KMS-11 (cell line): ENCODE results near the gene FOXN3.
"Not testable (repeated sequence)": the region's sequence is repeated elsewhere in the genome, so short reads cannot be mapped to it uniquely, and the experiment has no call there.

Source experiments
- H2AFZ ChIP-seq: fragments of 200-600 bp; sonication (generic); 2 replicates; pipeline ENCODE4 v1.6.1; 2016; ENCODE audit warnings: antibody characterized with exemption, mixed run types, low read depth
- H3K27ac ChIP-seq: fragments of 200-600 bp; sonication (generic); 2 replicates; pipeline ENCODE4 v1.6.1; 2016; ENCODE audit warnings: mild to moderate bottlenecking, mixed run types
- H3K27me3 ChIP-seq: fragments of 200-600 bp; sonication (generic); 2 replicates; pipeline ENCODE4 v1.6.1; 2017; ENCODE audit warnings: mild to moderate bottlenecking, low read depth, mixed run types, moderate library complexity; ENCODE audit not compliant: insufficient read depth
- H3K36me3 ChIP-seq: fragments of 200-600 bp; sonication (generic); 2 replicates; pipeline ENCODE4 v1.6.1; 2017; ENCODE audit warnings: mild to moderate bottlenecking, mixed run types; ENCODE audit not compliant: insufficient read depth
- H3K4me1 ChIP-seq: fragments of 200-600 bp; sonication (generic); 2 replicates; pipeline ENCODE4 v1.6.1; 2016; ENCODE audit warnings: mild to moderate bottlenecking, low read depth, mixed run types; ENCODE audit not compliant: poor library complexity, severe bottlenecking
- H3K4me2 ChIP-seq: fragments of 200-600 bp; sonication (generic); 2 replicates; pipeline ENCODE4 v1.7.0; 2016; ENCODE audit warnings: mild to moderate bottlenecking, mixed run types
- H3K4me3 ChIP-seq: fragments of 200-600 bp; sonication (generic); IDR thresholded peaks from 2 replicates; pipeline ENCODE4 v1.6.1; 2017; ENCODE audit warnings: low read depth, low read length, mixed read lengths; ENCODE audit not compliant: insufficient read depth
- H3K79me2 ChIP-seq: fragments of 200-600 bp; sonication (generic); 2 replicates; pipeline ENCODE4 v1.6.1; 2016; ENCODE audit warnings: low read depth, mixed run types; ENCODE audit not compliant: insufficient read depth
- H3K9ac ChIP-seq: fragments of 200-600 bp; sonication (generic); 2 replicates; pipeline ENCODE4 v1.6.1; 2016; ENCODE audit warnings: mild to moderate bottlenecking, mixed run types
- H4K20me1 ChIP-seq: fragments of 200-600 bp; sonication (generic); 2 replicates; pipeline ENCODE4 v1.6.1; 2016; ENCODE audit warnings: mild to moderate bottlenecking, mixed run types; ENCODE audit not compliant: insufficient read depth
- CTCF ChIP-seq: fragments of 200-600 bp; sonication (generic); conservative IDR thresholded peaks from 2 replicates; pipeline ENCODE4 v1.6.1; 2017; ENCODE audit warnings: low read depth, mild to moderate bottlenecking, antibody characterized with exemption, low read length, moderate library complexity, mixed read lengths

FOXN3 gene

GRCh38 chr14:89254166-89254909, 162.7 kb downstream of the FOXN3 start:
- Histone ChIP-seq H3K79me2 (no peaks in the 10 kb centered on the region), H3K4me1 (no peaks in the 10 kb centered on the region), H2AFZ (no peak overlapping the region), H4K20me1 (no peaks in the 10 kb centered on the region), H3K4me3 (no peak overlapping the region), H3K27ac (no peak overlapping the region), H3K4me2 (no peak overlapping the region), H3K9ac (no peak overlapping the region), H3K36me3 (no peaks in the 10 kb centered on the region), H3K27me3 (no peaks in the 10 kb centered on the region)
- TF ChIP-seq CTCF = no peak

GRCh38 chr14:89252887-89253532, 164.0 kb downstream of the FOXN3 start:
- Histone ChIP-seq H3K4me2 (no peak overlapping the region), H4K20me1 (no peaks in the 10 kb centered on the region), H3K27ac (no peak overlapping the region), H3K36me3 (no peaks in the 10 kb centered on the region), H3K4me1 (no peaks in the 10 kb centered on the region), H3K79me2 (no peaks in the 10 kb centered on the region), H2AFZ (no peak overlapping the region), H3K4me3 (no peak overlapping the region), H3K27me3 (no peaks in the 10 kb centered on the region), H3K9ac (no peak overlapping the region)
- no peak for TF ChIP-seq CTCF

- Histone ChIP-seq H3K4me1 (no peaks in the 10 kb centered on the region), H3K36me3 (no peaks in the 10 kb centered on the region), H2AFZ (no peak overlapping the region), H4K20me1 (no peaks in the 10 kb centered on the region), H3K79me2 (no peaks in the 10 kb centered on the region), H3K27ac (no peak overlapping the region), H3K27me3 (no peaks in the 10 kb centered on the region), H3K9ac (no peak overlapping the region), H3K4me3 (no peak overlapping the region), H3K4me2 (no peak overlapping the region)
- no peak for TF ChIP-seq CTCF
These were observed 166.0 kb downstream of the FOXN3 start for GRCh38 chr14:89251061-89251460.

GRCh38 chr14:89250655-89250975, 166.4 kb downstream of the FOXN3 start:
- H4K20me1 ChIP-seq, H3K36me3 ChIP-seq, H3K79me2 ChIP-seq, H3K27me3 ChIP-seq, H3K9ac ChIP-seq, H3K4me3 ChIP-seq, H2AFZ ChIP-seq, H3K4me2 ChIP-seq, H3K4me1 ChIP-seq, H3K27ac ChIP-seq: not testable (repeated sequence)

GRCh38 chr14:89249972-89250654, 166.9 kb downstream of the FOXN3 start:
- TF ChIP-seq CTCF = no peak
- Histone ChIP-seq H3K4me2 (no peak overlapping the region), H3K36me3 (no peaks in the 10 kb centered on the region), H4K20me1 (no peaks in the 10 kb centered on the region), H2AFZ (no peak overlapping the region), H3K27ac (no peak overlapping the region), H3K4me1 (no peaks in the 10 kb centered on the region), H3K4me3 (no peak overlapping the region), H3K79me2 (no peaks in the 10 kb centered on the region), H3K9ac (no peak overlapping the region), H3K27me3 (no peaks in the 10 kb centered on the region)
